Stimulated activated CD8-positive, alpha-beta memory T cell treated with anti-CD3 and anti-CD28 coated beads, Interleukin-2, amount 100 ng/mL, for 1 hour (primary cell): ENCODE data around the gene CRTC3.
"Not testable (repeated sequence)": the region's sequence is repeated elsewhere in the genome, so short reads cannot be mapped to it uniquely, and the experiment has no call there.

Experiments
- DNase-seq, 2 donors: peaks; one replicate each; pipeline ENCODE4 v3.0.0-alpha.2; 2020; ENCODE audit warnings: low read depth in 2 of 2

Gene CRTC3

GRCh38 chr15:90529371-90530249 is at the start of gene CRTC3:
Gene CRTC3, plus strand, starts transcription at chr15:90529923. Its CDS starts 149 bp downstream, at chr15:90530072.
- peak; percentile 16 to 19 for DNase-seq

- peak; percentile 4 to 9 for DNase-seq
Observed at GRCh38 chr15:90481023-90481422, 48.7 kb upstream of the CRTC3 start.

- DNase-seq, result peak in 1 of 2 donors; percentile 13
Observed at GRCh38 chr15:90482124-90483011, 47.4 kb upstream of the CRTC3 start.

GRCh38 chr15:90483012-90483307 is 46.8 kb upstream of the CRTC3 start:
- no peak for DNase-seq

GRCh38 chr15:90483637-90484036 is 46.1 kb upstream of the CRTC3 start:
- no peak for DNase-seq

- DNase-seq, result no peak
Observed at GRCh38 chr15:90487186-90487585, 42.5 kb upstream of the CRTC3 start.

GRCh38 chr15:90489514-90489913 is 40.2 kb upstream of the CRTC3 start:
- DNase-seq, result no peak

- DNase-seq, result no peak
Observed at GRCh38 chr15:90489944-90490343, 39.8 kb upstream of the CRTC3 start.

GRCh38 chr15:90493647-90494046 is 36.1 kb upstream of the CRTC3 start:
- DNase-seq, result no peak

GRCh38 chr15:90495067-90495466 is 34.7 kb upstream of the CRTC3 start:
- DNase-seq, result no peak

- no peak for DNase-seq
Observed at GRCh38 chr15:90496791-90497190, 32.9 kb upstream of the CRTC3 start.

- no peak for DNase-seq
Observed at GRCh38 chr15:90497376-90497775, 32.3 kb upstream of the CRTC3 start.

- no peak for DNase-seq
Observed at GRCh38 chr15:90497912-90498311, 31.8 kb upstream of the CRTC3 start.

GRCh38 chr15:90500171-90500570 is 29.6 kb upstream of the CRTC3 start:
- DNase-seq, result no peak

- no peak for DNase-seq
Observed at GRCh38 chr15:90501898-90502297, 27.8 kb upstream of the CRTC3 start.

- DNase-seq, result not testable (repeated sequence)
Observed at GRCh38 chr15:90510781-90511180, 18.9 kb upstream of the CRTC3 start.

GRCh38 chr15:90511211-90511618 is 18.5 kb upstream of the CRTC3 start:
- not testable (repeated sequence) for DNase-seq

GRCh38 chr15:90512276-90512675 is 17.4 kb upstream of the CRTC3 start:
- DNase-seq, result no peak

GRCh38 chr15:90512981-90513380 is 16.7 kb upstream of the CRTC3 start:
- no peak for DNase-seq

- no peak for DNase-seq
Observed at GRCh38 chr15:90513448-90513847, 16.3 kb upstream of the CRTC3 start.

- not testable (repeated sequence) for DNase-seq
Observed at GRCh38 chr15:90513893-90514292, 15.8 kb upstream of the CRTC3 start.

- no peak for DNase-seq
Observed at GRCh38 chr15:90519688-90520087, 10.0 kb upstream of the CRTC3 start.

- no peak for DNase-seq
Observed at GRCh38 chr15:90520365-90520764, 9.4 kb upstream of the CRTC3 start.
